ENCODE results near the gene COLEC11.

Gene COLEC11

GRCh38 chr2:3679180-3679579 lies 84.3 kb downstream of the COLEC11 start:
- DNase-seq: no peak

GRCh38 chr2:3679616-3680393 lies 84.9 kb downstream of the COLEC11 start:
- DNase-seq: no peak

GRCh38 chr2:3680548-3681345 lies 85.8 kb downstream of the COLEC11 start:
- no peak for DNase-seq

- no peak for DNase-seq
Observed at GRCh38 chr2:3681625-3682024, 86.7 kb downstream of the COLEC11 start.

- DNase-seq: no peak
Observed at GRCh38 chr2:3682811-3683210, 87.9 kb downstream of the COLEC11 start.

- no peak for DNase-seq
Observed at GRCh38 chr2:3683748-3684454, 89.0 kb downstream of the COLEC11 start.

GRCh38 chr2:3689998-3690748 lies 95.3 kb downstream of the COLEC11 start:
- no peak for DNase-seq

- DNase-seq: no peak
Observed at GRCh38 chr2:3692375-3692774, 97.5 kb downstream of the COLEC11 start.

Measured in SIG-M5 (cell line).